ENCODE measurements around the gene HELQ. TPM values are rescaled to one million over a fixed set of nuclear protein-coding genes. Genes with fewer than 3 reads are reported as not detected.
"Not testable (repeated sequence)": the region's sequence is repeated elsewhere in the genome, so short reads cannot be mapped to it uniquely, and the experiment has no call there.

HELQ gene
- total and polyA plus RNA-seq, 4 donors = 9.2 to 20.6 (median 14.2) TPM

- WGBS (ENCODE audit: insufficient coverage) = no CpG with 5 or more reads among the region's 1 CpG
- H3K4me1 ChIP-seq (ENCODE audit: control insufficient read depth, insufficient read depth, low read length) = no peaks in the 10 kb centered on the region
Observed at GRCh38 chr4:83440148-83440814, 15.3 kb downstream of the HELQ start.

GRCh38 chr4:83438719-83439118 lies 16.9 kb downstream of the HELQ start:
- no peak for DNase-seq (ENCODE audit: low read depth in 4 of 6, low spot score in 6 of 6)
- no peak overlapping the region for H3K27ac ChIP-seq (ENCODE audit: low read depth, low read length)
- H3K4me1 ChIP-seq (ENCODE audit: control insufficient read depth, insufficient read depth, low read length) = no peaks in the 10 kb centered on the region
- H3K27me3 ChIP-seq (ENCODE audit: control insufficient read depth, insufficient read depth, low read length) = no peaks in the 10 kb centered on the region
- no peaks in the 10 kb centered on the region for H3K9me3 ChIP-seq (ENCODE audit: control insufficient read depth, insufficient read depth, low read length)
- H3K4me3 ChIP-seq (ENCODE audit: low read depth, low read length) = no peak overlapping the region
- peaks cover 16% of the 10 kb centered on the region for H3K36me3 ChIP-seq (ENCODE audit: control insufficient read depth, insufficient read depth, low read length)

More at GRCh38 chr4:83440148-83440814, 15.3 kb downstream of the HELQ start:
- Histone ChIP-seq H3K36me3 (ENCODE audit: control insufficient read depth, insufficient read depth, low read length) (peaks cover 16% of the 10 kb centered on the region), H3K27ac (ENCODE audit: low read depth, low read length) (no peak overlapping the region), H3K4me3 (ENCODE audit: low read depth, low read length) (no peak overlapping the region), H3K27me3 (ENCODE audit: control insufficient read depth, insufficient read depth, low read length) (no peaks in the 10 kb centered on the region), H3K9me3 (ENCODE audit: control insufficient read depth, insufficient read depth, low read length) (no peaks in the 10 kb centered on the region)
- DNase-seq (ENCODE audit: low read depth in 4 of 6, low spot score in 6 of 6) = no peak

- DNase-seq (ENCODE audit: low read depth in 4 of 6, low spot score in 6 of 6) = no peak
- Histone ChIP-seq H3K36me3 (ENCODE audit: control insufficient read depth, insufficient read depth, low read length) (peaks cover 12% of the 10 kb centered on the region), H3K9me3 (ENCODE audit: control insufficient read depth, insufficient read depth, low read length) (no peaks in the 10 kb centered on the region), H3K27ac (ENCODE audit: low read depth, low read length) (no peak overlapping the region), H3K4me1 (ENCODE audit: control insufficient read depth, insufficient read depth, low read length) (no peaks in the 10 kb centered on the region), H3K4me3 (ENCODE audit: low read depth, low read length) (no peak overlapping the region), H3K27me3 (ENCODE audit: control insufficient read depth, insufficient read depth, low read length) (no peaks in the 10 kb centered on the region)
- no CpG with 5 or more reads among the region's 4 CpGs for WGBS (ENCODE audit: insufficient coverage)
Observed at GRCh38 chr4:83436680-83437079, 18.9 kb downstream of the HELQ start.

- Histone ChIP-seq H3K4me3 (ENCODE audit: low read depth, low read length) (no peak overlapping the region), H3K27ac (ENCODE audit: low read depth, low read length) (no peak overlapping the region), H3K9me3 (ENCODE audit: control insufficient read depth, insufficient read depth, low read length) (no peaks in the 10 kb centered on the region), H3K36me3 (ENCODE audit: control insufficient read depth, insufficient read depth, low read length) (peaks cover 6% of the 10 kb centered on the region), H3K27me3 (ENCODE audit: control insufficient read depth, insufficient read depth, low read length) (no peaks in the 10 kb centered on the region), H3K4me1 (ENCODE audit: control insufficient read depth, insufficient read depth, low read length) (no peaks in the 10 kb centered on the region)
- DNase-seq (ENCODE audit: low read depth in 4 of 6, low spot score in 6 of 6) = no peak
- WGBS (ENCODE audit: insufficient coverage) = no CpG with 5 or more reads among the region's 1 CpG
Observed at GRCh38 chr4:83431200-83431599, 24.4 kb downstream of the HELQ start.

- Histone ChIP-seq H3K4me1 (ENCODE audit: control insufficient read depth, insufficient read depth, low read length) (no peaks in the 10 kb centered on the region), H3K4me3 (ENCODE audit: low read depth, low read length) (no peak overlapping the region), H3K27me3 (ENCODE audit: control insufficient read depth, insufficient read depth, low read length) (no peaks in the 10 kb centered on the region), H3K36me3 (ENCODE audit: control insufficient read depth, insufficient read depth, low read length) (peaks cover 16% of the 10 kb centered on the region), H3K27ac (ENCODE audit: low read depth, low read length) (no peak overlapping the region), H3K9me3 (ENCODE audit: control insufficient read depth, insufficient read depth, low read length) (no peaks in the 10 kb centered on the region)
- no peak for DNase-seq (ENCODE audit: low read depth in 4 of 6, low spot score in 6 of 6)
Observed at GRCh38 chr4:83418211-83418610, 37.4 kb downstream of the HELQ start.

- no peaks in the 10 kb centered on the region for H3K9me3 ChIP-seq (ENCODE audit: control insufficient read depth, insufficient read depth, low read length)
- no peak overlapping the region for H3K27ac ChIP-seq (ENCODE audit: low read depth, low read length)
- H3K4me3 ChIP-seq (ENCODE audit: low read depth, low read length) = no peak overlapping the region
- no peaks in the 10 kb centered on the region for H3K27me3 ChIP-seq (ENCODE audit: control insufficient read depth, insufficient read depth, low read length)
- no peak for DNase-seq (ENCODE audit: low read depth in 4 of 6, low spot score in 6 of 6)
- no CpG with 5 or more reads among the region's 4 CpGs for WGBS (ENCODE audit: insufficient coverage)
- H3K36me3 ChIP-seq (ENCODE audit: control insufficient read depth, insufficient read depth, low read length) = peaks cover 16% of the 10 kb centered on the region
- H3K4me1 ChIP-seq (ENCODE audit: control insufficient read depth, insufficient read depth, low read length) = no peaks in the 10 kb centered on the region
Observed at GRCh38 chr4:83417566-83417965, 38.1 kb downstream of the HELQ start.

- Histone ChIP-seq H3K9me3 (ENCODE audit: control insufficient read depth, insufficient read depth, low read length) (no peaks in the 10 kb centered on the region), H3K4me3 (ENCODE audit: low read depth, low read length) (no peak overlapping the region), H3K27ac (ENCODE audit: low read depth, low read length) (no peak overlapping the region), H3K36me3 (ENCODE audit: control insufficient read depth, insufficient read depth, low read length) (peaks cover 7% of the 10 kb centered on the region), H3K4me1 (ENCODE audit: control insufficient read depth, insufficient read depth, low read length) (no peaks in the 10 kb centered on the region), H3K27me3 (ENCODE audit: control insufficient read depth, insufficient read depth, low read length) (no peaks in the 10 kb centered on the region)
- no peak for DNase-seq (ENCODE audit: low read depth in 4 of 6, low spot score in 6 of 6)
- WGBS (ENCODE audit: insufficient coverage) = no CpG with 5 or more reads among the region's 2 CpGs
Observed at GRCh38 chr4:83413676-83414075, 41.9 kb downstream of the HELQ start.

- DNase-seq (ENCODE audit: low read depth in 4 of 6, low spot score in 6 of 6) = no peak
- no peak overlapping the region for H3K27ac ChIP-seq (ENCODE audit: low read depth, low read length)
- no peaks in the 10 kb centered on the region for H3K36me3 ChIP-seq (ENCODE audit: control insufficient read depth, insufficient read depth, low read length)
- no peaks in the 10 kb centered on the region for H3K27me3 ChIP-seq (ENCODE audit: control insufficient read depth, insufficient read depth, low read length)
- no peaks in the 10 kb centered on the region for H3K4me1 ChIP-seq (ENCODE audit: control insufficient read depth, insufficient read depth, low read length)
- no peaks in the 10 kb centered on the region for H3K9me3 ChIP-seq (ENCODE audit: control insufficient read depth, insufficient read depth, low read length)
- WGBS (ENCODE audit: insufficient coverage) = no CpG with 5 or more reads among the region's 1 CpG
- H3K4me3 ChIP-seq (ENCODE audit: low read depth, low read length) = no peak overlapping the region
Observed at GRCh38 chr4:83408908-83409307, 46.7 kb downstream of the HELQ start.

GRCh38 chr4:83405844-83406816 lies 49.5 kb downstream of the HELQ start:
- no CpG with 5 or more reads among the region's 5 CpGs for WGBS (ENCODE audit: insufficient coverage)
- H3K9me3 ChIP-seq (ENCODE audit: control insufficient read depth, insufficient read depth, low read length) = no peaks in the 10 kb centered on the region
- H3K27me3 ChIP-seq (ENCODE audit: control insufficient read depth, insufficient read depth, low read length) = no peaks in the 10 kb centered on the region
- no peaks in the 10 kb centered on the region for H3K4me1 ChIP-seq (ENCODE audit: control insufficient read depth, insufficient read depth, low read length)
- DNase-seq (ENCODE audit: low read depth in 4 of 6, low spot score in 6 of 6) = no peak
- H3K27ac ChIP-seq (ENCODE audit: low read depth, low read length) = no peak overlapping the region
- H3K36me3 ChIP-seq (ENCODE audit: control insufficient read depth, insufficient read depth, low read length) = no peaks in the 10 kb centered on the region
- no peak overlapping the region for H3K4me3 ChIP-seq (ENCODE audit: low read depth, low read length)

GRCh38 chr4:83398158-83398557 lies 57.5 kb downstream of the HELQ start:
- WGBS (ENCODE audit: insufficient coverage) = 97% methylated on average over 9 of the region's 10 CpGs

More at GRCh38 chr4:83398158-83398557, 57.5 kb downstream of the HELQ start:
- not testable (repeated sequence) for H3K4me1 ChIP-seq (ENCODE audit: control insufficient read depth, insufficient read depth, low read length); H3K27ac ChIP-seq (ENCODE audit: low read depth, low read length); H3K4me3 ChIP-seq (ENCODE audit: low read depth, low read length); DNase-seq (ENCODE audit: low read depth in 4 of 6, low spot score in 6 of 6); H3K36me3 ChIP-seq (ENCODE audit: control insufficient read depth, insufficient read depth, low read length); H3K27me3 ChIP-seq (ENCODE audit: control insufficient read depth, insufficient read depth, low read length); H3K9me3 ChIP-seq (ENCODE audit: control insufficient read depth, insufficient read depth, low read length)
